K562 (cell line): Measurements from ENCODE around the gene KDM4F. TPM values are rescaled to one million over a fixed set of nuclear protein-coding genes. Genes with fewer than 3 reads are reported as not detected.

Experiments
- ELF1 ChIP-seq: fragments of 200-800 bp; sonication (Bioruptor generic); IDR thresholded peaks from 2 replicates; pipeline ENCODE4 v1.6.1; 2016; ENCODE audit warnings: missing genetic modification characterization, missing compliant biosample characterization
- HIVEP1 ChIP-seq: fragments of 250-450 bp; sonication (Bioruptor Pico); IDR thresholded peaks from 2 replicates; pipeline ENCODE4 v1.4.0; 2020; ENCODE audit warnings: mild to moderate bottlenecking
- HNRNPH1 ChIP-seq: fragments of 200-400 bp; formaldehyde crosslinking; optimal IDR thresholded peaks from 2 replicates; pipeline ENCODE3; 2017; ENCODE audit warnings: low read depth, mild to moderate bottlenecking, low read length, moderate library complexity
- MXD1 ChIP-seq: fragments of 250-450 bp; sonication (Bioruptor Pico); IDR thresholded peaks from 2 replicates; pipeline ENCODE4 v1.8.0; 2021; ENCODE audit warnings: borderline replicate concordance, mild to moderate bottlenecking, moderate library complexity; ENCODE audit not compliant: poor library complexity, severe bottlenecking
- NFATC3 ChIP-seq: fragments of 450-650 bp; IDR thresholded peaks from 2 replicates; pipeline ENCODE4 v1.6.1; 2017; ENCODE audit warnings: mild to moderate bottlenecking
- NR3C1 ChIP-seq: sonication (generic); formaldehyde crosslinking; IDR thresholded peaks from 2 replicates; pipeline ENCODE4 v1.8.1; 2022; ENCODE audit warnings: missing genetic modification reagents
- POLR2AphosphoS2 ChIP-seq: IDR thresholded peaks from 2 replicates; pipeline ENCODE4 v1.6.1; 2012; ENCODE audit warnings: low read length, improper control_type of control experiment
- PRDM10 ChIP-seq: fragments of 450-650 bp; IDR thresholded peaks from 2 replicates; pipeline ENCODE4 v1.6.1; 2018; ENCODE audit not compliant: partially characterized antibody
- PTBP1 ChIP-seq: fragments of 200-400 bp; formaldehyde crosslinking; IDR thresholded peaks from 2 replicates; pipeline ENCODE4 v1.6.1; 2017; ENCODE audit warnings: low read depth, low read length
- TAF15 ChIP-seq: fragments of 200-400 bp; formaldehyde crosslinking; IDR thresholded peaks from 2 replicates; pipeline ENCODE4 v1.6.1; 2017; ENCODE audit warnings: mild to moderate bottlenecking, low read depth, low read length, moderate library complexity
- TCF7L2 ChIP-seq: fragments of 150-350 bp; IDR thresholded peaks from 2 replicates; pipeline ENCODE4 v1.6.1; 2016; ENCODE audit warnings: low read depth, mild to moderate bottlenecking, low read length, moderate library complexity
- U2AF2 ChIP-seq: fragments of 200-400 bp; formaldehyde crosslinking; optimal IDR thresholded peaks from 2 replicates; pipeline ENCODE3; 2017; ENCODE audit warnings: low read depth, mild to moderate bottlenecking, low read length
- ZNF253 ChIP-seq: fragments of 250-450 bp; sonication (Bioruptor Pico); conservative IDR thresholded peaks from 2 replicates; pipeline ENCODE4 v1.6.1; 2021; ENCODE audit warnings: mild to moderate bottlenecking
- ZNF41 ChIP-seq: fragments of 250-450 bp; sonication (Bioruptor Pico); conservative IDR thresholded peaks from 2 replicates; pipeline ENCODE4 v1.4.0; 2020; ENCODE audit warnings: mild to moderate bottlenecking
- ZNF592 ChIP-seq: fragments of 450-650 bp; IDR thresholded peaks from 2 replicates; pipeline ENCODE4 v1.6.1; 2017; ENCODE audit warnings: antibody characterized with exemption, mild to moderate bottlenecking
- ZNF77 ChIP-seq: fragments of 250-450 bp; sonication (Bioruptor Pico); IDR thresholded peaks from 2 replicates; pipeline ENCODE4 v1.5.0; 2020
- polyA plus RNA-seq, 8 experiments: library from polyadenylated mRNA; depleted of rRNA in 4 of 8; stranded (reverse) in 5 of 8; unstranded in 3 of 8; fragments of >200 nt; fragmentation: Nextera tagmentation in 2 of 8; fragmentation: Illumina TruSeq in 1 of 8; extraction: Ambion mirVana in 2 of 8; extraction: Trizol in 1 of 8; gene quantifications; 2 replicates each; pipeline versions ENCODE4 v1.2.1 to v1.2.3, GENCODE V29; 2011 to 2014; ENCODE audit warnings: inconsistent platforms in 1 of 8, missing spikeins in 1 of 8
- total RNA-seq, 7 experiments: library from RNA; depleted of rRNA in 6 of 7; stranded (reverse); fragments of >200 nt in 6 of 7; fragmentation: Illumina TruSeq in 2 of 7; extraction: Trizol in 2 of 7; gene quantifications; 2 replicates each; pipeline versions ENCODE4 v1.2.1 to v1.2.3, GENCODE V29; 2011 to 2021; ENCODE audit warnings: low replicate concordance in 1 of 7
- TF ChIP-seq, protein P1 (sequence below): fragments of 450-650 bp; conservative IDR thresholded peaks from 2 replicates; pipeline ENCODE4 v1.6.1; 2016; ENCODE audit warnings: missing genetic modification characterization, low read depth, mild to moderate bottlenecking, control low read depth, missing compliant biosample characterization
- TF ChIP-seq, protein P2 (sequence below): fragments of 250-450 bp; sonication (Bioruptor Pico); IDR thresholded peaks from 2 replicates; pipeline ENCODE4 v1.8.0; 2022; ENCODE audit warnings: inconsistent platforms

Gene KDM4F
- total and polyA plus RNA-seq, 9 of the 15 experiments (the other 6 are each of a cell fraction or from before 2014, with no cell fraction given): not detected

GRCh38 chr11:95068549-95068948 lies 19.3 kb downstream of the KDM4F start (continued):
- TF ChIP-seq, protein P1, sequence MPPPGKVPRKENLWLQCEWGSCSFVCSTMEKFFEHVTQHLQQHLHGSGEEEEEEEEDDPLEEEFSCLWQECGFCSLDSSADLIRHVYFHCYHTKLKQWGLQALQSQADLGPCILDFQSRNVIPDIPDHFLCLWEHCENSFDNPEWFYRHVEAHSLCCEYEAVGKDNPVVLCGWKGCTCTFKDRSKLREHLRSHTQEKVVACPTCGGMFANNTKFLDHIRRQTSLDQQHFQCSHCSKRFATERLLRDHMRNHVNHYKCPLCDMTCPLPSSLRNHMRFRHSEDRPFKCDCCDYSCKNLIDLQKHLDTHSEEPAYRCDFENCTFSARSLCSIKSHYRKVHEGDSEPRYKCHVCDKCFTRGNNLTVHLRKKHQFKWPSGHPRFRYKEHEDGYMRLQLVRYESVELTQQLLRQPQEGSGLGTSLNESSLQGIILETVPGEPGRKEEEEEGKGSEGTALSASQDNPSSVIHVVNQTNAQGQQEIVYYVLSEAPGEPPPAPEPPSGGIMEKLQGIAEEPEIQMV (tag): no peak
- no peak for TF ChIP-seq TAF15
- TF ChIP-seq MXD1: no peak
- no peak for TF ChIP-seq NFATC3
- no peak for TF ChIP-seq ZNF77
- no peak for TF ChIP-seq ZNF253 (CRISPR knock-in tag)
- peak; percentile 94 for TF ChIP-seq ELF1
- TF ChIP-seq, protein P2, sequence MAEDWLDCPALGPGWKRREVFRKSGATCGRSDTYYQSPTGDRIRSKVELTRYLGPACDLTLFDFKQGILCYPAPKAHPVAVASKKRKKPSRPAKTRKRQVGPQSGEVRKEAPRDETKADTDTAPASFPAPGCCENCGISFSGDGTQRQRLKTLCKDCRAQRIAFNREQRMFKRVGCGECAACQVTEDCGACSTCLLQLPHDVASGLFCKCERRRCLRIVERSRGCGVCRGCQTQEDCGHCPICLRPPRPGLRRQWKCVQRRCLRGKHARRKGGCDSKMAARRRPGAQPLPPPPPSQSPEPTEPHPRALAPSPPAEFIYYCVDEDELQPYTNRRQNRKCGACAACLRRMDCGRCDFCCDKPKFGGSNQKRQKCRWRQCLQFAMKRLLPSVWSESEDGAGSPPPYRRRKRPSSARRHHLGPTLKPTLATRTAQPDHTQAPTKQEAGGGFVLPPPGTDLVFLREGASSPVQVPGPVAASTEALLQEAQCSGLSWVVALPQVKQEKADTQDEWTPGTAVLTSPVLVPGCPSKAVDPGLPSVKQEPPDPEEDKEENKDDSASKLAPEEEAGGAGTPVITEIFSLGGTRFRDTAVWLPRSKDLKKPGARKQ (CRISPR knock-in tag): no peak
- no peak for TF ChIP-seq U2AF2
- TF ChIP-seq POLR2AphosphoS2: peak; percentile 71; the same call in 1 of the 2 replicates
- TF ChIP-seq PRDM10: no peak
- TF ChIP-seq TCF7L2: no peak
- no peak for TF ChIP-seq HNRNPH1
- no peak for TF ChIP-seq NR3C1 (CRISPR knock-in tag)
- TF ChIP-seq ZNF41 (CRISPR knock-in tag): no peak
- no peak for TF ChIP-seq HIVEP1 (CRISPR knock-in tag)
- no peak for TF ChIP-seq PTBP1
- TF ChIP-seq ZNF592: peak; percentile 58
